HFF-Myc (cell line): ENCODE results near the gene DHX34.

ENCODE experiments used
- DNase-seq: peaks from one replicate; pipeline ENCODE4 v3.0.0-alpha.2; 2011; ENCODE audit warnings: low read depth; ENCODE audit errors: extremely low read depth
- H3K4me3 ChIP-seq: replicated peaks from 2 replicates; pipeline ENCODE4 v1.5.1; 2011; ENCODE audit warnings: low read depth, mild to moderate bottlenecking, control low read depth, low read length
- CTCF ChIP-seq: IDR thresholded peaks from 2 replicates; pipeline ENCODE4 v1.5.1; 2012; ENCODE audit warnings: mild to moderate bottlenecking, low read depth, low read length, control low read depth; ENCODE audit errors: missing control alignments

Gene DHX34

DNA sequence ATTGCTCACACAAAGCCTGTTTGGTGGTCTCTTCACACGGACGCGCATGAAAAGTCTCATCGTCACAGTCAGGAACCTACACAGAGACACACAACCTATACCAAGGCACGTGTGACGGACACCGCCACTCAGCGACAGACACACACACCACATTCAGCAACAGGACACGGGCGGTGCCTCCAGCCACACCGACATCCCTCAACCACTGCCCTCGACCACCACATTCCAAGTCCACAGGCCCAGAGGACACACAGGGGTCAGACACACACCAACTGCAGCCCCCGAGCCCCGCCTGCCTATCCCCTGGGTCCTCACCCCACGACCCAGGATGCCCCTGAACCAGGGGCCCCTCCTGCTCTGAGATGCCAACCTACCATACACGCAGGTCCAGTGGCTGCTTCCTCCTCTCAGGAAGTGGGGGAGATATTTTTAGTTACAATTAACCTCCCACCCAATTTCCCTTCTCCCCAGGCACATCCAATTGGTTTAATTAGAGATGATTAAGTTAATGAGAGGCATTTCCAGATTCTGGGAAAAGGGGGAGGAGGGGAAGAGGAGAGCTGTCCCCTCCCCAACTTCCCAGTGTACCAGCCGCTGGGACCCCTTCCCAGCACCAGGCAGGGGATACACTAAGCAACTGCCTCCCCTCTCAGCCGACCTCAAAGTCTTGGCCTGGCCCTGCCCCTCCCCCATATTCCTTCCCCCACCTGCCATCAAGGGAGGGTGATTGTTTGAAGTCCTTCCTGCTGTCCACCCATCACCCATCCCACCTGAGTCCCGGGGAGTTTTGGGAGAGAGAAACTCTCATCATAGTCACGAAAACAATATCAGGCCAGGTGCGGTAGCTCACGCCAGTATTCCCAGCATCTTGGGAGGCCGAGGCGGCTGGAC, 49.8 kb downstream of the DHX34 start:
- no peak overlapping the region for H3K4me3 ChIP-seq
- DNase-seq = no peak
- no peak for TF ChIP-seq CTCF

GRCh38 chr19:47402504-47402903, 53.4 kb downstream of the DHX34 start:
- H3K4me3 ChIP-seq = no peak overlapping the region
- no peak for DNase-seq
- no peak for TF ChIP-seq CTCF

- TF ChIP-seq CTCF = no peak
- DNase-seq = no peak
- H3K4me3 ChIP-seq = no peak overlapping the region
These were observed 55.5 kb downstream of the DHX34 start for GRCh38 chr19:47404334-47405196.

DNA sequence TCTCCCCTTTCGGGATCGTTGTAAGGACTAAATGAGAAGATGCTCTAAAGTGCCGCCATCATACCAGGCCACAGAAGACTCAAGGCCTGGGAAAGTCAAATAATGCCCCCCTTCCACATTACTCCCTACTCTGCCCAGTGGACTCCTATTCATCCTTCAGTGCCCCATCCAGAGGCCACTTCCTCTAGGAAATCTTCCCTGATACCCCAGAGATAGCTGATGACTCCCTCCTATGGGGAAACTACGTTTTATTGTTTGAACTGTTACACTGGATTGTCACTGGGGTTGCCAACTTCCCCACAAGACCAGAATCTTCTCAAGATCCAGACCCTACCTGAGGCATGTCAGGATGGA, 56.1 kb downstream of the DHX34 start:
- DNase-seq = no peak
- H3K4me3 ChIP-seq = no peak overlapping the region
- TF ChIP-seq CTCF = no peak

- DNase-seq = no peak
- TF ChIP-seq CTCF = no peak
- no peak overlapping the region for H3K4me3 ChIP-seq
These were observed 56.8 kb downstream of the DHX34 start for GRCh38 chr19:47405854-47406417.

GRCh38 chr19:47406711-47407416, 57.7 kb downstream of the DHX34 start:
- TF ChIP-seq CTCF = no peak
- H3K4me3 ChIP-seq = no peak overlapping the region
- no peak for DNase-seq
